A549 (cell line): ENCODE data around the gene ARPP21.

Source experiments
- CTCF ChIP-seq: fragments of >200 bp; sonication (Bioruptor Twin); formaldehyde crosslinking; IDR thresholded peaks from 3 replicates; pipeline ENCODE4 v1.5.1; 2016
- KDM1A ChIP-seq: fragments of 200-600 bp; sonication (generic); IDR thresholded peaks from 2 replicates; pipeline ENCODE4 v1.6.1; 2016; ENCODE audit warnings: low read depth, mild to moderate bottlenecking
- NR3C1 ChIP-seq: fragments of >200 bp; sonication (Bioruptor Twin); formaldehyde crosslinking; IDR thresholded peaks from 3 replicates; pipeline ENCODE4 v1.6.1; 2017
- POLR2A ChIP-seq: IDR thresholded peaks from 2 replicates; pipeline ENCODE4 v1.6.1; 2012; ENCODE audit warnings: mild to moderate bottlenecking, low read length
- USF2 ChIP-seq: fragments of 450-650 bp; IDR thresholded peaks from 2 replicates; pipeline ENCODE4 v1.6.1; 2014; ENCODE audit warnings: antibody characterized with exemption
- ZNF302 ChIP-seq: fragments of 250-450 bp; sonication (Bioruptor Pico); IDR thresholded peaks from 2 replicates; pipeline ENCODE4 v1.9.0; 2021; ENCODE audit warnings: inconsistent platforms, mild to moderate bottlenecking, moderate library complexity

- TF ChIP-seq NR3C1, result no peak
- no peak for TF ChIP-seq CTCF
- TF ChIP-seq USF2, result no peak
- no peak for TF ChIP-seq POLR2A
- no peak for TF ChIP-seq KDM1A
- no peak for TF ChIP-seq ZNF302 (CRISPR knock-in tag)
Observed at GRCh38 chr3:35748144-35748543, 108.8 kb downstream of the ARPP21 start.
